ENCODE measurements around the gene MLH3. TPM values are rescaled to one million over a fixed set of nuclear protein-coding genes. Genes with fewer than 3 reads are reported as not detected.

MLH3 gene
- total and polyA plus RNA-seq, 2 of the 13 experiments (the other 11 are each of a cell fraction or from before 2014, with no cell fraction given): 14.4 to 24.8 TPM

GRCh38 chr14:75002392-75003249, 48.6 kb downstream of the MLH3 start, which contains the start of gene EIF2B2 (continued):
- TF ChIP-seq ZNF280B (CRISPR knock-in tag; IDR thresholded peaks at IDR 0.05; ENCODE audit: borderline replicate concordance) (0 out of 2 replicates have a peak, but pooled peaks have one; percentile 50), CTCF (CRISPR knock-in tag; IDR thresholded peaks at IDR 0.05) (peak; percentile 53), PRMT3 (CRISPR knock-in tag; IDR thresholded peaks at IDR 0.05; ENCODE audit: borderline replicate concordance, low read depth) (no peak), KDM3A (CRISPR knock-in tag; IDR thresholded peaks at IDR 0.05; ENCODE audit: low read depth) (peak; percentile 23; the same call in 1 of the 2 replicates), HHEX (CRISPR knock-in tag; IDR thresholded peaks at IDR 0.05) (no peak), ZNF430 (CRISPR knock-in tag; IDR thresholded peaks at IDR 0.05) (no peak), LBX2 (CRISPR knock-in tag; IDR thresholded peaks at IDR 0.05; ENCODE audit: borderline replicate concordance) (no peak), KDM6A (CRISPR knock-in tag; IDR thresholded peaks at IDR 0.05; ENCODE audit: low read depth) (no peak), SRY (CRISPR knock-in tag; IDR thresholded peaks at IDR 0.05) (peak; percentile 89; the same call in 1 of the 2 replicates), ZNF777 (CRISPR knock-in tag; IDR thresholded peaks at IDR 0.05) (peak; percentile 90), PAXIP1 (CRISPR knock-in tag; conservative IDR thresholded peaks at IDR 0.05) (peak; percentile 41; the same call in 1 of the 2 replicates), ZFP37 (CRISPR knock-in tag; IDR thresholded peaks at IDR 0.05; ENCODE audit: borderline replicate concordance) (no peak; the same call in none of the 2 replicates), FOXO4 (CRISPR knock-in tag; conservative IDR thresholded peaks at IDR 0.05) (no peak), SATB2 (CRISPR knock-in tag; IDR thresholded peaks at IDR 0.05) (no peak), ZNF33A (CRISPR knock-in tag; IDR thresholded peaks at IDR 0.05; ENCODE audit: borderline replicate concordance) (no peak), ZFY (CRISPR knock-in tag; IDR thresholded peaks at IDR 0.05) (peak; percentile 87)

Measured in HepG2 (cell line).